Keratinocyte (primary cell): ENCODE measurements around the gene CFAP46. TPM values are rescaled to one million over a fixed set of nuclear protein-coding genes. Genes with fewer than 3 reads are reported as not detected.

Source experiments
- DNase-seq: peaks from one replicate; pipeline ENCODE4 v3.0.0-alpha.2; 2011; ENCODE audit warnings: low read depth, missing footprints, low spot score
- FAIRE-seq: peaks from 2 replicates; lab custom pipeline; 2011; peaks lifted over from hg19 to GRCh38; lab: Jason Lieb, UNC
- H2AFZ ChIP-seq: 2 replicates; pipeline ENCODE4 v1.6.0; 2012; ENCODE audit warnings: low read length, control low read depth, inconsistent platforms; ENCODE audit not compliant: control insufficient read depth
- H3K27ac ChIP-seq: 2 replicates; pipeline ENCODE4 v1.5.1; 2011; ENCODE audit warnings: low read length; ENCODE audit not compliant: control insufficient read depth, insufficient read depth
- H3K27me3 ChIP-seq: 3 replicates; pipeline ENCODE4 v1.6.0; 2011; ENCODE audit warnings: low read length; ENCODE audit not compliant: control insufficient read depth, insufficient read depth; ENCODE audit errors: extremely low read depth
- H3K36me3 ChIP-seq, 2 experiments: 2 replicates in 1 of 2; 3 replicates in 1 of 2; pipeline ENCODE4 v1.5.1; 2011; ENCODE audit warnings: low read length in 2 of 2, mild to moderate bottlenecking in 1 of 2; ENCODE audit not compliant: control insufficient read depth in 2 of 2, insufficient read depth in 2 of 2; ENCODE audit errors: extremely low read depth in 1 of 2
- H3K4me1 ChIP-seq: 3 replicates; pipeline ENCODE4 v1.5.1; 2011; ENCODE audit warnings: low read length; ENCODE audit not compliant: control insufficient read depth, insufficient read depth; ENCODE audit errors: extremely low read depth
- H3K4me2 ChIP-seq: 3 replicates; pipeline ENCODE4 v1.6.0; 2011; ENCODE audit warnings: low read depth, low read length; ENCODE audit not compliant: control insufficient read depth, insufficient read depth; ENCODE audit errors: extremely low read depth
- H3K4me3 ChIP-seq, 3 experiments: fragments of 200-600 bp in 1 of 3; sonication (generic) in 1 of 3; 2 replicates in 2 of 3; 3 replicates in 1 of 3; pipeline ENCODE4 v1.5.1; 2011 to 2016; ENCODE audit warnings: low read length in 3 of 3, mild to moderate bottlenecking in 3 of 3, control low read depth in 2 of 3, inconsistent platforms in 1 of 3, low read depth in 1 of 3, mixed read lengths in 1 of 3, mixed run types in 1 of 3, moderate library complexity in 1 of 3; ENCODE audit not compliant: control insufficient read depth in 2 of 3, insufficient read depth in 2 of 3; ENCODE audit errors: extremely low read depth in 1 of 3
- H3K79me2 ChIP-seq: 2 replicates; pipeline ENCODE4 v1.6.0; 2012; ENCODE audit warnings: low read length; ENCODE audit not compliant: control insufficient read depth, insufficient read depth
- H3K9ac ChIP-seq: 3 replicates; pipeline ENCODE4 v1.6.0; 2011; ENCODE audit warnings: low read length; ENCODE audit not compliant: control insufficient read depth, insufficient read depth; ENCODE audit errors: extremely low read depth
- H3K9me1 ChIP-seq: 3 replicates; pipeline ENCODE4 v1.6.0; 2011; ENCODE audit warnings: low read length; ENCODE audit not compliant: control insufficient read depth, insufficient read depth; ENCODE audit errors: extremely low read depth
- H3K9me3 ChIP-seq: 2 replicates; pipeline ENCODE4 v1.5.1; 2012; ENCODE audit warnings: low read depth, low read length; ENCODE audit not compliant: control insufficient read depth
- H4K20me1 ChIP-seq: 3 replicates; pipeline ENCODE4 v1.6.0; 2011; ENCODE audit warnings: low read length; ENCODE audit not compliant: control insufficient read depth, insufficient read depth; ENCODE audit errors: extremely low read depth
- EZH2 ChIP-seq: IDR thresholded peaks from one replicate; pipeline ENCODE4 v1.6.1; 2012; ENCODE audit warnings: inconsistent platforms, mild to moderate bottlenecking, low read length, moderate library complexity
- dilution Hi-C: fragments of 300-500 bp; cut with MboI; formaldehyde crosslinking; loops from one replicate; pipeline ENCODE4 v1.7.0; 2020; ENCODE audit warnings: low sequenced_read_pairs; ENCODE audit not compliant: extremely low pct_ligation_motif_present
- polyA plus RNA-seq, 5 experiments: library from polyadenylated mRNA; depleted of rRNA in 3 of 5; stranded (reverse) in 3 of 5; stranded (forward) in 1 of 5; unstranded in 1 of 5; fragments of >200 nt; gene quantifications; 1 replicate in 1 of 5; 2 replicates in 3 of 5; 3 replicates in 1 of 5; pipeline versions ENCODE4 v1.2.1 to v1.2.3, GENCODE V29; 2011 to 2012; ENCODE audit warnings: missing spikeins in 2 of 5, low read depth in 1 of 5, low replicate concordance in 1 of 5
- TF ChIP-seq, protein P1 (sequence below), 3 experiments: IDR thresholded peaks in 1 of 3; conservative IDR thresholded peaks in 1 of 3; optimal IDR thresholded peaks in 1 of 3; 2 replicates in 2 of 3; 3 replicates in 1 of 3; pipeline versions ENCODE3 to v1.5.1; 2011; ENCODE audit warnings: low read length in 3 of 3, mild to moderate bottlenecking in 3 of 3, moderate library complexity in 2 of 3, control low read depth in 1 of 3, inconsistent platforms in 1 of 3; ENCODE audit not compliant: insufficient read depth in 2 of 3; ENCODE audit errors: extremely low read depth in 1 of 3

The CFAP46 gene
- polyA plus RNA-seq, 1 donor (not counting 4 experiments of a cell fraction or from before 2014, with no cell fraction given) = 1.00 TPM

DNA sequence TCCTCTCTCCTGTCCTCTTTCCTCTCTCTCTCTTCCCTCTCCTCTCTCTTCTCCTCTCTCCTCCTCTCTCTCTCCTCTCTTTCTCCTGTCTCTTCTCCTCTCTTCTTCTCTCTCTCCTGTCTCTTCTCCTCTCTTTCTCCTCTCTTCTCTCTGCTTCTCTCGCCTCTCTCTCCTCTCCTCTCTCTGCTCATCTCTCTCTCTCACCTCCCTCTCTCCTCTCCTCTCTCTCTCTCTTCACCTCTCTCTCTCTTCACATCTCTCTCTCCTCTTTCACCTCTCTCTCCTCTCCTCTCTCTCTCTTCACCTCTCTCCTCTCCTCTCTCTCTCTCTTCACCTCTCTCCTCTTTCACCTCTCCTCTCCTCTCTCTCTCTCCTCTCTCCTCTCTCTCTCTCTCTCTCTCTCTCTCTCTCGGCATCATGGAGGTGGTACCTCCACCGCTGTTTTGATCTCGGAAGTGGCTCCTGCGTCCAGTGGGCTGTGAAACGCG, 30.1 kb downstream of the CFAP46 start:
- Histone ChIP-seq H3K36me3 (no peaks in the 10 kb centered on the region), H3K27ac (no peak overlapping the region), H3K4me1 (no peaks in the 10 kb centered on the region), H3K9me3 (no peaks in the 10 kb centered on the region), H3K27me3 (no peaks in the 10 kb centered on the region), H3K79me2 (no peaks in the 10 kb centered on the region), H3K9me1 (no peaks in the 10 kb centered on the region), H4K20me1 (no peaks in the 10 kb centered on the region), H3K4me3 (no peak overlapping the region), H3K4me2 (no peak overlapping the region), H3K9ac (no peak overlapping the region), H2AFZ (no peak overlapping the region)
- FAIRE-seq = no peak
- TF ChIP-seq, protein P1, sequence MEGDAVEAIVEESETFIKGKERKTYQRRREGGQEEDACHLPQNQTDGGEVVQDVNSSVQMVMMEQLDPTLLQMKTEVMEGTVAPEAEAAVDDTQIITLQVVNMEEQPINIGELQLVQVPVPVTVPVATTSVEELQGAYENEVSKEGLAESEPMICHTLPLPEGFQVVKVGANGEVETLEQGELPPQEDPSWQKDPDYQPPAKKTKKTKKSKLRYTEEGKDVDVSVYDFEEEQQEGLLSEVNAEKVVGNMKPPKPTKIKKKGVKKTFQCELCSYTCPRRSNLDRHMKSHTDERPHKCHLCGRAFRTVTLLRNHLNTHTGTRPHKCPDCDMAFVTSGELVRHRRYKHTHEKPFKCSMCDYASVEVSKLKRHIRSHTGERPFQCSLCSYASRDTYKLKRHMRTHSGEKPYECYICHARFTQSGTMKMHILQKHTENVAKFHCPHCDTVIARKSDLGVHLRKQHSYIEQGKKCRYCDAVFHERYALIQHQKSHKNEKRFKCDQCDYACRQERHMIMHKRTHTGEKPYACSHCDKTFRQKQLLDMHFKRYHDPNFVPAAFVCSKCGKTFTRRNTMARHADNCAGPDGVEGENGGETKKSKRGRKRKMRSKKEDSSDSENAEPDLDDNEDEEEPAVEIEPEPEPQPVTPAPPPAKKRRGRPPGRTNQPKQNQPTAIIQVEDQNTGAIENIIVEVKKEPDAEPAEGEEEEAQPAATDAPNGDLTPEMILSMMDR (optimal IDR thresholded peaks at IDR 0.05 in 1 of 3, IDR thresholded peaks at IDR 0.05 in 1 of 3, conservative IDR thresholded peaks at IDR 0.05 in 1 of 3; ENCODE audit: extremely low read depth in 1 of 3, insufficient read depth in 2 of 3, low read length in 3 of 3) = no peak
- TF ChIP-seq EZH2 = no peak
- DNase-seq = no peak
- dilution Hi-C loops = no loop called here

DNA sequence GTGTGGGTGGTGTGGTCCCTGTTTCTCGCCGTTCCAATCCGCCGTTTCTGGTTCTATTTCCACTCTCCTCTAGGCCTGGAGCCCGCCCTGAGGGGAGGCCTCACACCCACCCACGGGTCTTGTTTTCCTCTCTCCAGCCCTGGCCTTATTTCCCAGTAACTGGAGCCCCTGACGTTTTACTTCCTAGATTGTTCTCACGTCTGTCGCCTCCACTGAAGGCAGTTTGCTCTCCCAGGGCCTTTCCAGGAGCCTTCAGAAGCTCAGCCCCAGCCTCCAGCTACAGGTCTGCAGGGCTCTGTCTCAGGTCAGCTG, 30.6 kb downstream of the CFAP46 start:
- H3K79me2 ChIP-seq = no peaks in the 10 kb centered on the region
- H3K9ac ChIP-seq = no peak overlapping the region
- no peak overlapping the region for H3K27ac ChIP-seq
- no peak overlapping the region for H3K4me3 ChIP-seq
- H3K9me3 ChIP-seq = no peaks in the 10 kb centered on the region
- no peaks in the 10 kb centered on the region for H4K20me1 ChIP-seq
- H3K4me1 ChIP-seq = no peaks in the 10 kb centered on the region
- TF ChIP-seq, protein P1 (optimal IDR thresholded peaks at IDR 0.05 in 1 of 3, IDR thresholded peaks at IDR 0.05 in 1 of 3, conservative IDR thresholded peaks at IDR 0.05 in 1 of 3; ENCODE audit: extremely low read depth in 1 of 3, insufficient read depth in 2 of 3, low read length in 3 of 3) = no peak
- TF ChIP-seq EZH2 = no peak
- H3K9me1 ChIP-seq = no peaks in the 10 kb centered on the region
- FAIRE-seq = no peak
- H3K27me3 ChIP-seq = no peaks in the 10 kb centered on the region
- H2AFZ ChIP-seq = no peak overlapping the region
- H3K36me3 ChIP-seq = no peaks in the 10 kb centered on the region
- H3K4me2 ChIP-seq = no peak overlapping the region
- DNase-seq = no peak
- dilution Hi-C loops = no loop called here
